ENCODE data around the gene CNN3. TPM values are rescaled to one million over a fixed set of nuclear protein-coding genes. Genes with fewer than 3 reads are reported as not detected.

The CNN3 gene
- total and polyA plus RNA-seq, 2 donors (not counting 3 experiments of a cell fraction or from before 2014, with no cell fraction given) = 174 to 392 TPM

GRCh38 chr1:94927405-94928175 is 680 bp upstream of the CNN3 start:
- FAIRE-seq (no peak), DNase-seq (ENCODE audit: low read depth, low spot score) (no peak)
- peak; percentile 8 for TF ChIP-seq POLR2A (IDR thresholded peaks at IDR 0.05; ENCODE audit: low read depth, low read length)
- no peak for TF ChIP-seq FOS (IDR thresholded peaks at IDR 0.05; ENCODE audit: borderline replicate concordance, insufficient read depth, low read length)
- dilution Hi-C loops (cut with MboI; ENCODE audit: extremely low pct_ligation_motif_present, low sequenced_read_pairs) (no loop called here), intact Hi-C loops (cut with micrococcal nuclease) (loop anchor here (1.0 to 5.0 kb wide), 6 partner anchors 8 to 120 kb away; no protein-coding TSS in a partner anchor)
- BruUV-seq (replicated peaks) = TSS peak; percentile 29
- CTCF ChIA-PET = interaction anchor here (1.0 to 2.9 kb wide), 7 partner anchors 10 to 116 kb away, joined by 3 to 42 read pairs (median 16); no protein-coding TSS in a partner anchor
- Histone ChIP-seq H3K27me3 (ENCODE audit: control insufficient read depth in 2 of 2, insufficient read depth in 2 of 2, low read length in 2 of 2) (no peaks in the 10 kb centered on the region), H2AFZ (ENCODE audit: low read depth, low read length) (peak overlapping the region; percentile 86), H4K20me1 (replicated peaks; ENCODE audit: control insufficient read depth, extremely low read depth, insufficient read depth, low read length) (peaks cover 4% of the 10 kb centered on the region), H3K4me3 (replicated peaks in 1 of 3; ENCODE audit: insufficient read depth in 1 of 3, low read depth in 1 of 3, low read length in 3 of 3) (peak overlapping the region; percentile 22 to 75 (median 56)), H3K9me1 (replicated peaks; ENCODE audit: control insufficient read depth, extremely low read depth, insufficient read depth, low read length) (no peaks in the 10 kb centered on the region), H3K4me2 (ENCODE audit: insufficient read depth, low read length) (peak overlapping the region; percentile 42), H3K27ac (ENCODE audit: insufficient read depth, low read depth, low read length) (peak overlapping the region; percentile 77), H3K79me2 (ENCODE audit: control insufficient read depth, insufficient read depth, low read length) (peaks cover 39% of the 10 kb centered on the region), H3K4me1 (ENCODE audit: control insufficient read depth, extremely low read depth, insufficient read depth, low read length) (peaks cover 48% of the 10 kb centered on the region), H3K9ac (replicated peaks; ENCODE audit: extremely low read depth, insufficient read depth, low read length) (peak overlapping the region; percentile 76), H3K36me3 (ENCODE audit: control insufficient read depth in 2 of 2, extremely low read depth in 1 of 2, insufficient read depth in 2 of 2, low read length in 2 of 2) (no peaks in the 10 kb centered on the region), H3K9me3 (replicated peaks; ENCODE audit: control insufficient read depth, insufficient read depth, low read length) (no peaks in the 10 kb centered on the region)
- POLR2A ChIA-PET = interaction anchor here (1.0 kb wide), 3 partner anchors 73 to 114 kb away, joined by 3 to 6 read pairs (median 3); no protein-coding TSS in a partner anchor

GRCh38 chr1:94926126-94926914 is 590 bp downstream of the CNN3 start:
- intact Hi-C loops (cut with micrococcal nuclease) (loop anchor here (1.0 to 5.0 kb wide), 3 partner anchors 45 to 119 kb away; no protein-coding TSS in a partner anchor), dilution Hi-C loops (cut with MboI; ENCODE audit: extremely low pct_ligation_motif_present, low sequenced_read_pairs) (no loop called here)
- Histone ChIP-seq H3K4me1 (ENCODE audit: control insufficient read depth, extremely low read depth, insufficient read depth, low read length) (peaks cover 53% of the 10 kb centered on the region), H3K4me3 (replicated peaks in 1 of 3; ENCODE audit: insufficient read depth in 1 of 3, low read depth in 1 of 3, low read length in 3 of 3) (peak overlapping the region; percentile 75 to 99 (median 90)), H4K20me1 (replicated peaks; ENCODE audit: control insufficient read depth, extremely low read depth, insufficient read depth, low read length) (peaks cover 11% of the 10 kb centered on the region), H3K9me1 (replicated peaks; ENCODE audit: control insufficient read depth, extremely low read depth, insufficient read depth, low read length) (no peaks in the 10 kb centered on the region), H3K9me3 (replicated peaks; ENCODE audit: control insufficient read depth, insufficient read depth, low read length) (no peaks in the 10 kb centered on the region), H3K79me2 (ENCODE audit: control insufficient read depth, insufficient read depth, low read length) (peaks cover 51% of the 10 kb centered on the region), H3K9ac (replicated peaks; ENCODE audit: extremely low read depth, insufficient read depth, low read length) (peak overlapping the region; percentile 100), H3K4me2 (ENCODE audit: insufficient read depth, low read length) (peak overlapping the region; percentile 98), H3K27me3 (ENCODE audit: control insufficient read depth in 2 of 2, insufficient read depth in 2 of 2, low read length in 2 of 2) (no peaks in the 10 kb centered on the region), H2AFZ (ENCODE audit: low read depth, low read length) (peak overlapping the region; percentile 55), H3K27ac (ENCODE audit: insufficient read depth, low read depth, low read length) (peak overlapping the region; percentile 100), H3K36me3 (ENCODE audit: control insufficient read depth in 2 of 2, extremely low read depth in 1 of 2, insufficient read depth in 2 of 2, low read length in 2 of 2) (no peaks in the 10 kb centered on the region)
- TSS peak; percentile 64 for BruUV-seq (replicated peaks)
- POLR2A ChIA-PET = interaction anchor here (1.0 kb wide), 3 partner anchors 72 to 115 kb away, joined by 3 to 6 read pairs (median 3); no protein-coding TSS in a partner anchor
- FAIRE-seq (no peak), DNase-seq (ENCODE audit: low read depth, low spot score) (peak; percentile 73)
- TF ChIP-seq MAX (IDR thresholded peaks at IDR 0.05; ENCODE audit: insufficient read depth, insufficient read length) = no peak
- TF ChIP-seq GATA2 (IDR thresholded peaks at IDR 0.05; ENCODE audit: insufficient read depth, insufficient read length, low read depth, low read length) = no peak
- no peak for TF ChIP-seq EZH2 (IDR thresholded peaks at IDR 0.05; ENCODE audit: borderline replicate concordance, low read depth, low read length, severe bottlenecking)
- TF ChIP-seq FOS (IDR thresholded peaks at IDR 0.05; ENCODE audit: borderline replicate concordance, insufficient read depth, low read length) = no peak
- TF ChIP-seq JUN (IDR thresholded peaks at IDR 0.05; ENCODE audit: borderline replicate concordance, insufficient read depth, insufficient read length, low read depth) = no peak
- TF ChIP-seq POLR2A (IDR thresholded peaks at IDR 0.05; ENCODE audit: low read depth, low read length) = peak; percentile 18
- TF ChIP-seq MYC (IDR thresholded peaks at IDR 0.05; ENCODE audit: low read depth, low read length) = no peak
- TF ChIP-seq POLR2AphosphoS5 (IDR thresholded peaks at IDR 0.05; ENCODE audit: insufficient read depth, low read depth, low read length) = peak; percentile 10
- TF ChIP-seq CTCF (IDR thresholded peaks at IDR 0.05; ENCODE audit: extremely low read depth in 1 of 2, insufficient read depth in 1 of 2, low read depth in 1 of 2, low read length in 2 of 2) = peak; percentile 36 to 68
- CTCF ChIA-PET = interaction anchor here (0.7 to 7.8 kb wide), 7 partner anchors 11 to 117 kb away, joined by 3 to 57 read pairs (median 25); no protein-coding TSS in a partner anchor

Measured in endothelial cell of umbilical vein (primary cell).